GM23338 (cell line): Measurements from ENCODE around the gene MDM2. TPM values are rescaled to one million over a fixed set of nuclear protein-coding genes. Genes with fewer than 3 reads are reported as not detected.

Experiments used
- ATAC-seq: fragments of 200-7000 bp; cut with Tn5 transposase; 3 replicates; pipeline ENCODE4 v1.9.1; 2020
- DNase-seq: peaks from one replicate; pipeline ENCODE4 v3.0.0-alpha.2; 2015; ENCODE audit warnings: low spot score
- H2AFZ ChIP-seq: fragments of 200-600 bp; sonication (generic); 2 replicates; pipeline ENCODE4 v1.8.0; 2016; ENCODE audit warnings: antibody characterized with exemption, mild to moderate bottlenecking, moderate library complexity
- H3F3A ChIP-seq: fragments of 200-600 bp; sonication (generic); replicated peaks from 2 replicates; pipeline ENCODE4 v1.8.0; 2017; ENCODE audit warnings: antibody characterized with exemption, mixed run types, low read depth
- H3K27ac ChIP-seq: fragments of 200-600 bp; sonication (generic); 2 replicates; pipeline ENCODE4 v1.6.1; 2016; ENCODE audit warnings: low read depth
- H3K27me3 ChIP-seq: fragments of 200-600 bp; sonication (generic); 2 replicates; pipeline ENCODE4 v1.8.0; 2016; ENCODE audit warnings: mild to moderate bottlenecking, mixed run types, moderate library complexity; ENCODE audit not compliant: insufficient read depth
- H3K36me3 ChIP-seq: fragments of 200-600 bp; sonication (generic); 2 replicates; pipeline ENCODE4 v1.8.0; 2016; ENCODE audit warnings: mild to moderate bottlenecking; ENCODE audit not compliant: insufficient read depth
- H3K4me1 ChIP-seq: fragments of 200-600 bp; sonication (generic); 2 replicates; pipeline ENCODE4 v1.8.0; 2016; ENCODE audit warnings: mild to moderate bottlenecking, moderate library complexity; ENCODE audit not compliant: insufficient read depth
- H3K4me2 ChIP-seq: fragments of 200-600 bp; sonication (generic); 2 replicates; pipeline ENCODE4 v1.7.1; 2017; ENCODE audit warnings: mixed run types
- H3K4me3 ChIP-seq: fragments of 200-600 bp; sonication (generic); 2 replicates; pipeline ENCODE4 v1.6.1; 2016; ENCODE audit warnings: mixed run types
- H3K79me2 ChIP-seq: fragments of 200-600 bp; sonication (generic); replicated peaks from 2 replicates; pipeline ENCODE4 v1.8.0; 2017; ENCODE audit warnings: mild to moderate bottlenecking; ENCODE audit not compliant: insufficient read depth
- H3K9me2 ChIP-seq: fragments of 200-600 bp; sonication (generic); 2 replicates; pipeline ENCODE4 v1.8.0; 2017; ENCODE audit not compliant: insufficient read depth
- H4K20me1 ChIP-seq: fragments of 200-600 bp; sonication (generic); replicated peaks from 2 replicates; pipeline ENCODE4 v1.8.0; 2017; ENCODE audit warnings: mild to moderate bottlenecking; ENCODE audit not compliant: insufficient read depth
- H3K27ac Mint-ChIP-seq: 2 replicates; pipeline ENCODE4 v1.8.0; 2020; ENCODE audit warnings: inconsistent platforms, mild to moderate bottlenecking, moderate library complexity, mixed read lengths
- H3K27me3 Mint-ChIP-seq: 3 replicates; pipeline ENCODE4 v1.8.0; 2022; ENCODE audit warnings: low read depth, mild to moderate bottlenecking, moderate library complexity, mixed read lengths, inconsistent platforms; ENCODE audit not compliant: insufficient read depth, poor library complexity
- H3K36me3 Mint-ChIP-seq: 3 replicates; pipeline ENCODE4 v1.8.0; 2021; ENCODE audit warnings: low read depth, mild to moderate bottlenecking, inconsistent platforms, moderate library complexity, mixed read lengths
- H3K4me1 Mint-ChIP-seq: 3 replicates; pipeline ENCODE4 v1.8.0; 2020; ENCODE audit warnings: mild to moderate bottlenecking, inconsistent platforms, mixed read lengths
- H3K4me3 Mint-ChIP-seq: 3 replicates; pipeline ENCODE4 v1.8.0; 2021; ENCODE audit warnings: moderate library complexity, mild to moderate bottlenecking, inconsistent platforms, mixed read lengths
- H3K9me3 Mint-ChIP-seq: 3 replicates; pipeline ENCODE4 v1.8.0; 2020; ENCODE audit warnings: moderate library complexity, mild to moderate bottlenecking, inconsistent platforms, mixed read lengths
- CREB1 ChIP-seq: fragments of 250-450 bp; sonication (Bioruptor Pico); IDR thresholded peaks from 2 replicates; pipeline ENCODE4 v1.5.0; 2020; ENCODE audit warnings: low read depth, mild to moderate bottlenecking, moderate library complexity
- CTCF ChIP-seq, 2 experiments: fragments of 200-600 bp in 1 of 2; sonication (generic) in 1 of 2; conservative IDR thresholded peaks; 2 replicates each; pipeline versions ENCODE4 v1.5.1 to v1.6.1; 2016 to 2017; ENCODE audit warnings: antibody characterized with exemption in 2 of 2, low read depth in 2 of 2, mild to moderate bottlenecking in 2 of 2, moderate library complexity in 1 of 2
- ETS1 ChIP-seq: IDR thresholded peaks from 2 replicates; pipeline ENCODE4 v1.6.1; 2016; ENCODE audit warnings: antibody characterized with exemption
- EZH2phosphoT487 ChIP-seq: fragments of 200-600 bp; sonication (generic); IDR thresholded peaks from one replicate; pipeline ENCODE4 v1.8.1; 2018; ENCODE audit warnings: antibody characterized with exemption; ENCODE audit not compliant: unreplicated experiment
- JUNB ChIP-seq: IDR thresholded peaks from one replicate; pipeline ENCODE4 v1.6.1; 2016; ENCODE audit warnings: antibody characterized with exemption; ENCODE audit not compliant: unreplicated experiment
- NANOG ChIP-seq: IDR thresholded peaks from 2 replicates; pipeline ENCODE4 v1.6.1; 2016; ENCODE audit warnings: antibody characterized with exemption, borderline replicate concordance
- POLR2AphosphoS5 ChIP-seq: IDR thresholded peaks from 2 replicates; pipeline ENCODE4 v1.6.1; 2016; ENCODE audit warnings: antibody characterized with exemption, low read depth
- REST ChIP-seq: IDR thresholded peaks from one replicate; pipeline ENCODE4 v1.6.1; 2018; ENCODE audit warnings: antibody characterized with exemption; ENCODE audit not compliant: unreplicated experiment
- ZNF331 ChIP-seq: fragments of 250-450 bp; sonication (Bioruptor Pico); IDR thresholded peaks from 2 replicates; pipeline ENCODE4 v1.5.0; 2020; ENCODE audit warnings: low read depth, mild to moderate bottlenecking, moderate library complexity
- ZNF462 ChIP-seq: fragments of 250-450 bp; sonication (Bioruptor Pico); IDR thresholded peaks from 2 replicates; pipeline ENCODE4 v1.5.0; 2020; ENCODE audit warnings: mild to moderate bottlenecking, moderate library complexity
- polyA plus RNA-seq: library from polyadenylated mRNA; unstranded; fragments of >200 nt; fragmentation: Nextera tagmentation; extraction: Ambion mirVana; gene quantifications from 2 replicates; pipeline ENCODE4 v1.2.1, GENCODE V29; 2016
- total RNA-seq: library from RNA; depleted of rRNA; stranded (reverse); fragments of >200 nt; shearing (Covaris generic); gene quantifications from 2 replicates; pipeline ENCODE4 v1.2.3, GENCODE V29; 2014

The MDM2 gene
- total and polyA plus RNA-seq, 2 experiments from 2014 or later = 105 to 136 TPM

- H3K27ac ChIP-seq = no peak overlapping the region
- Mint-ChIP-seq H3K9me3 (no peaks in the 10 kb centered on the region), H3K36me3 (no peaks in the 10 kb centered on the region; the same call in 2 of the 3 replicates), H3K4me3 (no peak overlapping the region), H3K27ac (no peak overlapping the region), H3K4me1 (no peaks in the 10 kb centered on the region), H3K27me3 (peaks cover 4% of the 10 kb centered on the region)
- no peak overlapping the region for H3K4me3 ChIP-seq
- no peaks in the 10 kb centered on the region for H4K20me1 ChIP-seq
- no peaks in the 10 kb centered on the region for H3K9me2 ChIP-seq
- no peaks in the 10 kb centered on the region for H3K79me2 ChIP-seq
- ATAC-seq = no peak
- no peak overlapping the region for H2AFZ ChIP-seq
- no peaks in the 10 kb centered on the region for H3K4me1 ChIP-seq
- no peaks in the 10 kb centered on the region for H3K27me3 ChIP-seq
- H3F3A ChIP-seq = no peaks in the 10 kb centered on the region
- DNase-seq = no peak
- no peak overlapping the region for H3K4me2 ChIP-seq
- no peaks in the 10 kb centered on the region for H3K36me3 ChIP-seq
- TF ChIP-seq EZH2phosphoT487 (no peak), ZNF331 (CRISPR knock-in tag) (no peak), ZNF462 (CRISPR knock-in tag) (no peak), ETS1 (no peak), CREB1 (no peak), CTCF (conservative IDR thresholded peaks at IDR 0.05; ENCODE audit: low read depth in 2 of 2) (no peak), NANOG (no peak), JUNB (no peak), REST (no peak), POLR2AphosphoS5 (no peak)
Measured at GRCh38 chr12:68850390-68850789, 42.4 kb downstream of the MDM2 start.
